PC-3 (cell line): Measurements from ENCODE around the gene IQCB1. TPM values are rescaled to one million over a fixed set of nuclear protein-coding genes. Genes with fewer than 3 reads are reported as not detected.
"Not testable (repeated sequence)": the region's sequence is repeated elsewhere in the genome, so short reads cannot be mapped to it uniquely, and the experiment has no call there.

ENCODE experiments used
- ATAC-seq: fragments of 200-7000 bp; cut with Tn5 transposase; 2 replicates; pipeline ENCODE4 v1.9.1; 2020; ENCODE audit warnings: mild to moderate bottlenecking, moderate library complexity
- BruUV-seq: library from RNA; stranded (reverse); fragments of 400-500 nt; replicated peaks from 2 replicates; lab custom pipeline; 2021; lab: Mats Ljungman, UMichigan
- CTCF ChIA-PET: fragments of 300-600 bp; sonication (Branson Sonifier 250); formaldehyde crosslinking; loops from one replicate; lab custom pipeline; 2022; ENCODE audit warnings: antibody characterized with exemption; lab: Charles Lee
- POLR2A ChIA-PET: fragments of 300-600 bp; sonication (Branson Sonifier 250); formaldehyde crosslinking; loops from one replicate; lab custom pipeline; 2022; ENCODE audit warnings: antibody characterized with exemption; ENCODE audit not compliant: unreplicated experiment; lab: Charles Lee
- DNase-seq: peaks from one replicate; pipeline ENCODE4 v3.0.0-alpha.2; 2015
- H2AFZ ChIP-seq: fragments of 300-600 bp; sonication (generic); 2 replicates; pipeline ENCODE4 v1.6.0; 2016; ENCODE audit warnings: antibody characterized with exemption, low read length
- H3F3A ChIP-seq: fragments of 300-600 bp; sonication (generic); one replicate; pipeline ENCODE4 v1.6.0; 2017; ENCODE audit warnings: antibody characterized with exemption, low read length, control low read depth, mild to moderate bottlenecking; ENCODE audit not compliant: unreplicated experiment
- H3K27ac ChIP-seq: fragments of 300-600 bp; sonication (generic); 2 replicates; pipeline ENCODE4 v1.5.1; 2016; ENCODE audit warnings: mild to moderate bottlenecking, low read length
- H3K27me3 ChIP-seq: fragments of 300-600 bp; sonication (generic); 2 replicates; pipeline ENCODE4 v1.6.1; 2016; ENCODE audit warnings: low read length, mixed read lengths
- H3K36me3 ChIP-seq: fragments of 300-600 bp; sonication (generic); 2 replicates; pipeline ENCODE4 v1.6.1; 2016; ENCODE audit warnings: low read depth, mixed run types, low read length, mixed read lengths
- H3K4me1 ChIP-seq: fragments of 300-600 bp; sonication (generic); 2 replicates; pipeline ENCODE4 v1.5.1; 2016; ENCODE audit warnings: low read length; ENCODE audit not compliant: insufficient read depth
- H3K4me2 ChIP-seq: fragments of 300-600 bp; sonication (generic); 2 replicates; pipeline ENCODE4 v1.6.0; 2016; ENCODE audit warnings: low read length
- H3K4me3 ChIP-seq: fragments of 300-600 bp; sonication (generic); 2 replicates; pipeline ENCODE4 v1.5.1; 2016; ENCODE audit warnings: mild to moderate bottlenecking, low read length, mixed read lengths
- H3K79me2 ChIP-seq: fragments of 300-600 bp; sonication (generic); 2 replicates; pipeline ENCODE4 v1.6.1; 2017; ENCODE audit warnings: low read length, mixed read lengths
- H3K9ac ChIP-seq: fragments of 300-600 bp; sonication (generic); 2 replicates; pipeline ENCODE4 v1.6.0; 2016; ENCODE audit warnings: mild to moderate bottlenecking, low read length
- H3K9me2 ChIP-seq: fragments of 300-600 bp; sonication (generic); replicated peaks from 2 replicates; pipeline ENCODE4 v1.6.1; 2016; ENCODE audit warnings: mixed run types, low read length, mixed read lengths
- H3K9me3 ChIP-seq: fragments of 300-600 bp; sonication (generic); 2 replicates; pipeline ENCODE4 v1.6.1; 2016; ENCODE audit warnings: low read length, mixed read lengths
- H4K20me1 ChIP-seq: fragments of 300-600 bp; sonication (generic); 2 replicates; pipeline ENCODE4 v1.6.1; 2016; ENCODE audit warnings: low read length, mixed read lengths
- CTCF ChIP-seq: fragments of 300-600 bp; sonication (generic); conservative IDR thresholded peaks from 2 replicates; pipeline ENCODE4 v1.5.1; 2017; ENCODE audit warnings: antibody characterized with exemption, low read depth, mild to moderate bottlenecking, low read length
- EZH2 ChIP-seq: fragments of 300-600 bp; sonication (generic); IDR thresholded peaks from one replicate; pipeline ENCODE4 v1.6.1; 2017; ENCODE audit warnings: antibody characterized with exemption, mild to moderate bottlenecking, low read length; ENCODE audit not compliant: unreplicated experiment
- EZH2phosphoT487 ChIP-seq: fragments of 300-600 bp; sonication (generic); IDR thresholded peaks from 2 replicates; pipeline ENCODE4 v1.6.1; 2018; ENCODE audit warnings: mild to moderate bottlenecking, antibody characterized with exemption, low read length, borderline replicate concordance
- intact Hi-C: fragments of 100-400 bp; cut with micrococcal nuclease; formaldehyde crosslinking; loops from 2 replicates; pipeline ENCODE4 v1.9.0; 2023
- total RNA-seq: library from RNA; depleted of rRNA; stranded (reverse); fragments of >200 nt; gene quantifications from 2 replicates; pipeline ENCODE4 v1.2.3, GENCODE V29; 2014

Gene IQCB1
- total RNA-seq, 1 experiment from 2014 or later = 29.3 TPM

- no peak for DNase-seq
- TF ChIP-seq EZH2 (no peak), EZH2phosphoT487 (no peak), CTCF (no peak)
- no peak for ATAC-seq
- Histone ChIP-seq H3F3A (no peaks in the 10 kb centered on the region), H3K36me3 (peaks cover 59% of the 10 kb centered on the region), H3K4me3 (no peak overlapping the region), H3K9me3 (no peaks in the 10 kb centered on the region), H3K4me2 (no peak overlapping the region), H3K4me1 (no peaks in the 10 kb centered on the region), H3K79me2 (no peaks in the 10 kb centered on the region), H4K20me1 (no peaks in the 10 kb centered on the region), H2AFZ (no peak overlapping the region), H3K27me3 (no peaks in the 10 kb centered on the region), H3K9me2 (no peaks in the 10 kb centered on the region), H3K27ac (no peak overlapping the region), H3K9ac (no peak overlapping the region)
- CTCF ChIA-PET = no interaction called here
- POLR2A ChIA-PET = no interaction called here
- no TSS peak for BruUV-seq
- intact Hi-C loops = no loop called here
Measured at GRCh38 chr3:121781611-121782010, 53.2 kb downstream of the IQCB1 start.

DNA sequence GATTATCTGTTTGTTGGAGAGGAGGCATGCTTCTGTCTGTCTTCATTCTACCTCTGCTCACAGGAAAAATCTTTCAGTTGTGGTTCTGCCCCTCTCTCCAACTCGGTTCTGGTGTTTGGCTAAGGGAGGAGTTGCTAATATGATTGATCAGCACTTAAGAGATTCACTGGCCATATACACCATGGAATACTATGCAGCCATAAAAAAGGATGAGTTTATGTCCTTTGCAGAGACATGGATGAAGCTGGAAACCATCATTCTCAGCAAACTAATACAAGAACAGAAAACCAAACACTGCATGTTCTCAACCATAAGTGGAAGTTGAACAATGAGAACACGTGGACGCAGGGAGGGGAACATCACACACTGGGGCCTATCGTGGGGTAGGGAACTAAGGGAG, 59.8 kb downstream of the IQCB1 start:
- H3K9me2 ChIP-seq, POLR2A ChIA-PET, H3K4me1 ChIP-seq, ATAC-seq, H3K79me2 ChIP-seq, CTCF ChIA-PET, H3F3A ChIP-seq, H4K20me1 ChIP-seq, H3K27ac ChIP-seq, DNase-seq, H3K9ac ChIP-seq, H3K4me3 ChIP-seq, BruUV-seq, H2AFZ ChIP-seq, H3K4me2 ChIP-seq, H3K9me3 ChIP-seq, intact Hi-C loops, H3K27me3 ChIP-seq: not testable (repeated sequence)
- peaks cover 62% of the 10 kb centered on the region for H3K36me3 ChIP-seq

DNA sequence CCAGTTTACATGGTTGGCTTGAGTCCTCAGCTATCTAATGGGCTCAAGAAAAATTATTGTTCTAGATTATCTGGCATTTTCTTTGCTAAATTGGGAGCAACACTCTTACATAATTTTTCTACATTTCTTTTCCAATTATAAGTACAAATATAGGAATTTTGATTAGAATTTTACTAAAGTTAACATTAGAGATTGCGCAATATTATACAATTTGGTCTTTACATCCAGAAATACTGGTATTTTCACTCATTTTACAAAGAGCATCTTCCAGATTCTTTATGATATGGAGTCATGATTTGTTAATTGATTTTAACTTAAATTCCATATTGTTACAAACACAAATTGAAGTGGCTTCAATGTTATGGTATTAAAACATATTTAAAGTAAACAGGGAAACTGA, 65.6 kb downstream of the IQCB1 start:
- no TSS peak for BruUV-seq
- no peaks in the 10 kb centered on the region for H4K20me1 ChIP-seq
- no peaks in the 10 kb centered on the region for H3K27me3 ChIP-seq
- DNase-seq = no peak
- H3K9ac ChIP-seq = no peak overlapping the region
- no peaks in the 10 kb centered on the region for H3F3A ChIP-seq
- H3K4me2 ChIP-seq = no peak overlapping the region
- H3K4me1 ChIP-seq = no peaks in the 10 kb centered on the region
- H3K9me2 ChIP-seq = no peaks in the 10 kb centered on the region
- CTCF ChIA-PET = no interaction called here
- POLR2A ChIA-PET = no interaction called here
- no peak overlapping the region for H3K4me3 ChIP-seq
- H2AFZ ChIP-seq = no peak overlapping the region
- TF ChIP-seq EZH2phosphoT487 (no peak), CTCF (no peak), EZH2 (no peak)
- no peak for ATAC-seq
- H3K27ac ChIP-seq = no peak overlapping the region
- intact Hi-C loops = no loop called here
- peaks cover 36% of the 10 kb centered on the region; the same call in 1 of the 2 replicates for H3K36me3 ChIP-seq
- no peaks in the 10 kb centered on the region for H3K9me3 ChIP-seq
- no peaks in the 10 kb centered on the region for H3K79me2 ChIP-seq
